ENCODE results near the gene RNF150.

RNF150 gene

GRCh38 chr4:140866492-140867005 is 266.7 kb downstream of the RNF150 start:
- Histone ChIP-seq H3K4me1 (ENCODE audit: control insufficient read depth, low read depth, low read length) (no peaks in the 10 kb centered on the region), H3K9me3 (ENCODE audit: control insufficient read depth, low read depth, low read length) (no peaks in the 10 kb centered on the region), H3K27ac (ENCODE audit: low read length) (no peak overlapping the region), H3K9ac (ENCODE audit: low read length) (no peak overlapping the region), H3K27me3 (ENCODE audit: control insufficient read depth, insufficient read depth, low read length) (no peaks in the 10 kb centered on the region), H3K4me3 (ENCODE audit: low read length) (no peak overlapping the region), H3K36me3 (ENCODE audit: control insufficient read depth, low read depth, low read length) (no peaks in the 10 kb centered on the region)

- Histone ChIP-seq H3K27ac (ENCODE audit: low read length) (no peak overlapping the region), H3K4me3 (ENCODE audit: low read length) (no peak overlapping the region), H3K9ac (ENCODE audit: low read length) (no peak overlapping the region), H3K9me3 (ENCODE audit: control insufficient read depth, low read depth, low read length) (no peaks in the 10 kb centered on the region), H3K4me1 (ENCODE audit: control insufficient read depth, low read depth, low read length) (no peaks in the 10 kb centered on the region), H3K27me3 (ENCODE audit: control insufficient read depth, insufficient read depth, low read length) (no peaks in the 10 kb centered on the region), H3K36me3 (ENCODE audit: control insufficient read depth, low read depth, low read length) (no peaks in the 10 kb centered on the region)
Measured at GRCh38 chr4:140865253-140866217, 267.7 kb downstream of the RNF150 start.

GRCh38 chr4:140863197-140863596 is 270.1 kb downstream of the RNF150 start:
- H3K27me3 ChIP-seq (ENCODE audit: control insufficient read depth, insufficient read depth, low read length): no peaks in the 10 kb centered on the region
- no peak overlapping the region for H3K9ac ChIP-seq (ENCODE audit: low read length)
- H3K36me3 ChIP-seq (ENCODE audit: control insufficient read depth, low read depth, low read length): no peaks in the 10 kb centered on the region
- no peak overlapping the region for H3K27ac ChIP-seq (ENCODE audit: low read length)
- H3K4me1 ChIP-seq (ENCODE audit: control insufficient read depth, low read depth, low read length): no peaks in the 10 kb centered on the region
- no peak overlapping the region for H3K4me3 ChIP-seq (ENCODE audit: low read length)
- H3K9me3 ChIP-seq (ENCODE audit: control insufficient read depth, low read depth, low read length): no peaks in the 10 kb centered on the region

GRCh38 chr4:140862177-140862442 is 271.2 kb downstream of the RNF150 start:
- no peak overlapping the region for H3K27ac ChIP-seq (ENCODE audit: low read length)
- H3K36me3 ChIP-seq (ENCODE audit: control insufficient read depth, low read depth, low read length): no peaks in the 10 kb centered on the region
- H3K9me3 ChIP-seq (ENCODE audit: control insufficient read depth, low read depth, low read length): no peaks in the 10 kb centered on the region
- H3K9ac ChIP-seq (ENCODE audit: low read length): no peak overlapping the region
- H3K4me1 ChIP-seq (ENCODE audit: control insufficient read depth, low read depth, low read length): no peaks in the 10 kb centered on the region
- no peaks in the 10 kb centered on the region for H3K27me3 ChIP-seq (ENCODE audit: control insufficient read depth, insufficient read depth, low read length)
- H3K4me3 ChIP-seq (ENCODE audit: low read length): no peak overlapping the region

GRCh38 chr4:140861359-140862176 is 271.7 kb downstream of the RNF150 start:
- Histone ChIP-seq H3K9me3 (ENCODE audit: control insufficient read depth, low read depth, low read length) (no peaks in the 10 kb centered on the region), H3K27ac (ENCODE audit: low read length) (no peak overlapping the region), H3K36me3 (ENCODE audit: control insufficient read depth, low read depth, low read length) (no peaks in the 10 kb centered on the region), H3K4me1 (ENCODE audit: control insufficient read depth, low read depth, low read length) (no peaks in the 10 kb centered on the region), H3K27me3 (ENCODE audit: control insufficient read depth, insufficient read depth, low read length) (no peaks in the 10 kb centered on the region), H3K9ac (ENCODE audit: low read length) (no peak overlapping the region), H3K4me3 (ENCODE audit: low read length) (no peak overlapping the region)

- no peak overlapping the region for H3K4me3 ChIP-seq (ENCODE audit: low read length)
- H3K4me1 ChIP-seq (ENCODE audit: control insufficient read depth, low read depth, low read length): no peaks in the 10 kb centered on the region
- no peak overlapping the region for H3K9ac ChIP-seq (ENCODE audit: low read length)
- H3K9me3 ChIP-seq (ENCODE audit: control insufficient read depth, low read depth, low read length): no peaks in the 10 kb centered on the region
- no peaks in the 10 kb centered on the region for H3K36me3 ChIP-seq (ENCODE audit: control insufficient read depth, low read depth, low read length)
- no peaks in the 10 kb centered on the region for H3K27me3 ChIP-seq (ENCODE audit: control insufficient read depth, insufficient read depth, low read length)
- no peak overlapping the region for H3K27ac ChIP-seq (ENCODE audit: low read length)
Measured at GRCh38 chr4:140858897-140859296, 274.4 kb downstream of the RNF150 start.

GRCh38 chr4:140857111-140857510 is 276.2 kb downstream of the RNF150 start:
- Histone ChIP-seq H3K9ac (ENCODE audit: low read length) (no peak overlapping the region), H3K4me3 (ENCODE audit: low read length) (no peak overlapping the region), H3K27ac (ENCODE audit: low read length) (no peak overlapping the region), H3K27me3 (ENCODE audit: control insufficient read depth, insufficient read depth, low read length) (no peaks in the 10 kb centered on the region), H3K36me3 (ENCODE audit: control insufficient read depth, low read depth, low read length) (no peaks in the 10 kb centered on the region), H3K9me3 (ENCODE audit: control insufficient read depth, low read depth, low read length) (no peaks in the 10 kb centered on the region), H3K4me1 (ENCODE audit: control insufficient read depth, low read depth, low read length) (no peaks in the 10 kb centered on the region)

- Histone ChIP-seq H3K4me3 (ENCODE audit: low read length) (no peak overlapping the region), H3K9ac (ENCODE audit: low read length) (no peak overlapping the region), H3K27ac (ENCODE audit: low read length) (no peak overlapping the region), H3K27me3 (ENCODE audit: control insufficient read depth, insufficient read depth, low read length) (no peaks in the 10 kb centered on the region), H3K4me1 (ENCODE audit: control insufficient read depth, low read depth, low read length) (no peaks in the 10 kb centered on the region), H3K9me3 (ENCODE audit: control insufficient read depth, low read depth, low read length) (no peaks in the 10 kb centered on the region), H3K36me3 (ENCODE audit: control insufficient read depth, low read depth, low read length) (no peaks in the 10 kb centered on the region)
Measured at GRCh38 chr4:140856621-140857062, 276.6 kb downstream of the RNF150 start.

- H3K27me3 ChIP-seq (ENCODE audit: control insufficient read depth, insufficient read depth, low read length): no peaks in the 10 kb centered on the region
- no peaks in the 10 kb centered on the region for H3K36me3 ChIP-seq (ENCODE audit: control insufficient read depth, low read depth, low read length)
- no peaks in the 10 kb centered on the region for H3K4me1 ChIP-seq (ENCODE audit: control insufficient read depth, low read depth, low read length)
- H3K9me3 ChIP-seq (ENCODE audit: control insufficient read depth, low read depth, low read length): no peaks in the 10 kb centered on the region
- no peak overlapping the region for H3K9ac ChIP-seq (ENCODE audit: low read length)
- H3K4me3 ChIP-seq (ENCODE audit: low read length): no peak overlapping the region
- no peak overlapping the region for H3K27ac ChIP-seq (ENCODE audit: low read length)
Measured at GRCh38 chr4:140854168-140854567, 279.1 kb downstream of the RNF150 start.

GRCh38 chr4:140851804-140852203 is 281.5 kb downstream of the RNF150 start:
- no peaks in the 10 kb centered on the region for H3K36me3 ChIP-seq (ENCODE audit: control insufficient read depth, low read depth, low read length)
- H3K27ac ChIP-seq (ENCODE audit: low read length): no peak overlapping the region

GRCh38 chr4:140851032-140851636 is 282.1 kb downstream of the RNF150 start:
- H3K27ac ChIP-seq (ENCODE audit: low read length): no peak overlapping the region
- no peaks in the 10 kb centered on the region for H3K36me3 ChIP-seq (ENCODE audit: control insufficient read depth, low read depth, low read length)
- no peaks in the 10 kb centered on the region for H3K27me3 ChIP-seq (ENCODE audit: control insufficient read depth, insufficient read depth, low read length)
- no peak overlapping the region for H3K9ac ChIP-seq (ENCODE audit: low read length)
- H3K4me1 ChIP-seq (ENCODE audit: control insufficient read depth, low read depth, low read length): no peaks in the 10 kb centered on the region
- no peaks in the 10 kb centered on the region for H3K9me3 ChIP-seq (ENCODE audit: control insufficient read depth, low read depth, low read length)
- no peak overlapping the region for H3K4me3 ChIP-seq (ENCODE audit: low read length)

More at GRCh38 chr4:140851804-140852203, 281.5 kb downstream of the RNF150 start:
- Histone ChIP-seq H3K4me1 (ENCODE audit: control insufficient read depth, low read depth, low read length) (no peaks in the 10 kb centered on the region), H3K9ac (ENCODE audit: low read length) (no peak overlapping the region), H3K4me3 (ENCODE audit: low read length) (no peak overlapping the region), H3K27me3 (ENCODE audit: control insufficient read depth, insufficient read depth, low read length) (no peaks in the 10 kb centered on the region), H3K9me3 (ENCODE audit: control insufficient read depth, low read depth, low read length) (no peaks in the 10 kb centered on the region)
